HG03025 (cell line): ENCODE measurements around the gene SCP2.
A peak's percentile ranks its signal among the peaks of the same experiment; 100 is the strongest.
"Not testable (repeated sequence)": the region's sequence is repeated elsewhere in the genome, so short reads cannot be mapped to it uniquely, and the experiment has no call there.

Experiments
- ATAC-seq: cut with Tn5 transposase; IDR thresholded peaks from one replicate; pipeline ENCODE4 v1.9.1; 2021; ENCODE audit warnings: mild to moderate bottlenecking, moderate library complexity; ENCODE audit not compliant: unreplicated experiment, low FRiP score

The SCP2 gene

DNA sequence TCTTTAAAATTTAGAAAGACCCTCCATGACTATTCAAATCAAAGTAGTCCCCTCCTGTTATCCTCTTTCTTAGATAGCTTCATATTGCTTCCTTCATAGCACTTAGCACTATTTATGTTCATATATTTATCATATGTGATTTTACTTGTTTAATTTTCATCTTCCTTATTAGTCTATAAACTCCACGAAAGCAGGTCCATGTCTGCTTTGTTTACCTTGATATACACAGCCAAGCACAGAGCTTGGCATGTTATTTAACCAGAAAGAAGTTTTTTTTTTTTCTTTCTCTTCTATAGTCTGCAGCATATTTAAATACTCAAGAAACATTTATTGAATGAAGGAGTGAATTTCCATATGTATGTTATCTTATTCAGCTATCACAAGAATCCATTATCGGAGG lies 36.0 kb downstream of the SCP2 start:
- no peak for ATAC-seq

DNA sequence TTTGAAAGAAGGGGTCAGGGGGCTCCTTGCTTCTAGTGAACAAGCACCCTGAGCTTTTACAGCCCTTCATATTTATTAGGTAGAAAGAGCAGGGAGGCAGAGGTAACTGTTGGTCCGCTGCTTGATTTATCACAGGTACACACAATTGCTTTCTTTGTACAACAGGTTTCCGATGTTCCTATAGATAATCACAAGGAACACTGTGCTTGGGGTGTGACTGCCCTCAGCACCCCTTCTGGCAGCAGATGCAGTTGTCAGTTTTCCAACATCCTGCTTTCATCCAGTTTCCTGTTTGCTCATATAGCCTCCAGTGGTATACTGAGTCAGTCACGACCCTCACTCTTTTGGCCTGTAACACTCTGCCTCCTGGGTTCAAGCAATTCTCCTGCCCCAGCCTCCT lies 40.6 kb downstream of the SCP2 start:
- ATAC-seq, result no peak

- ATAC-seq, result not testable (repeated sequence)
Measured at GRCh38 chr1:52969234-52969633, 42.2 kb downstream of the SCP2 start.

- no peak for ATAC-seq
Measured at GRCh38 chr1:52970149-52970548, 43.1 kb downstream of the SCP2 start.

GRCh38 chr1:52973841-52974240 lies 46.8 kb downstream of the SCP2 start:
- ATAC-seq, result no peak

DNA sequence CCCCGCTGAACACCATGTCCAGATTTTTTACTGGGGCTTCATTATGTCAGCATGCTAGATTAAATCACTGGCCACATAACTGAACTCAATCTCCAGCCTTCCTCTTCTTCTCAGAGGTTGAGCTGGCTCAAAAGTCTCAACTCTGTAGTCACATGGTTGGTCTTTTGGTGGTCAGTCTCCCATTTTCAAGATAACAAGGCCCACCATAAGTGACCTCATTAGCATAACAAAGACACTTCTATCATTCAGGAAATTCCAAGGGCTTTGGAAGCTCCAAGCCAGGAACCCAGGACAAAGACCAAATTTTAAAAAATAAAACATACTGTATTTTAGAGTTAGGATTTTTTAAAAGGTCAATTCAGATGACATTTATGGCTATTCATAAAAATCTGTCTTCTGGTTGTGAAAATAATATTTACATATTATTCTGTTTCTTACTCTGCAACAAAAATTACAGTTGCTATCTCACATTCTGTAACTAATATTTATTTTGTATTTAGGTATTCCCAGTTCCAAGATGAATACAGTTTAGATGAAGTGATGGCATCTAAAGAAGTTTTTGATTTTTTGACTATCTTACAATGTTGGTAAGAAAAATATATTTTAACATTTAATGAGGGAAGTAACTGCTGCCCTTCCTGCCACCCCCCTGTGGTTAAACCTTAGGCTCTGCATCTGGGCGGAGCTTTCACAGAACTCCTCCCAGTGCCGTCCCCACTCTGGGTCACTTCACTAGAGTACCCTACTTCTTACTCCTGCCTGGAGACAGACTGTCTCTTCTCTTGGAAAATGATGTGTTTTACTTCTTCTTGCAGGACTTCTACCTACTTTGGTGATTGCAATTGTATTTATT lies 49.3 kb downstream of the SCP2 start:
- ATAC-seq, result no peak

GRCh38 chr1:52978045-52978444 lies 51.0 kb downstream of the SCP2 start:
- no peak for ATAC-seq

GRCh38 chr1:52992733-52993132 lies 65.7 kb downstream of the SCP2 start:
- not testable (repeated sequence) for ATAC-seq

DNA sequence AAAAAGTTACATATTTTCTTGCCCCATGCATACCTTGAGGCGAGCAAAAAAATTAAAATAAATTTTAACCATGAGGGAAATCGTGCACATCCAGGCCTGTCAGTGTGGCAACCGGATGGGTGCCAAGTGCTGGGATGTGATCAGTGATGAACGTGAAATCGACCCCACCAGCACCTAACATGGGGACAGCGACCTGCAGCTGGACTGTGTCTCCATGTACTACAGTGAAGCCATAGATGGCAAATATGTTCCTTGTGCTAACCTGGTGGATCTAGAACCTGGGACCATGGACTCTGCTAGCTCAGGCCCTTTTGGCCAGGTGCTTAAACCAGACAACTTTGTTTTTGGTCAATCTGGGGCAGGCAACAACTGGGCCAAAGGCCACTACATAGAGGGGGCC lies 67.6 kb downstream of the SCP2 start:
- no peak for ATAC-seq

- no peak for ATAC-seq
Measured at GRCh38 chr1:52996653-52997052, 69.6 kb downstream of the SCP2 start.

GRCh38 chr1:53001128-53001527 lies 74.1 kb downstream of the SCP2 start:
- no peak for ATAC-seq

DNA sequence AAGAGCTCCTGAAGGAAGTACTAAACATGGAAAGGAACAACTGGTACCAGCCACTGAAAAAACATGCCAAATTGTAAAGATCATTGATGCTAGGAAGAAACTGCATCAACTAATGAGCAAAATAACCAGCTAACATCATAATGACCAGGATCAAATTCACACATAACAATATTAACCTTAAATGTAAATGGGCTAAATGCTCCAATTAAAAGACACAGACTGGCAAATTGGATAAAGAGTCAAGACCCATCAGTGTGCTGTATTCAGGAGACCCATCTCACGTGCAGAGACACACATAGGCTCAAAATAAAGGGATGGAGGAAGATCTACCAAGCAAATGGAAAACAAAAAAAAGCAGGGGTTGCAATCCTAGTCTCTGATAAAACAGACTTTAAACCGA lies 79.5 kb downstream of the SCP2 start:
- not testable (repeated sequence) for ATAC-seq

- not testable (repeated sequence) for ATAC-seq
Measured at GRCh38 chr1:53010247-53010646, 83.2 kb downstream of the SCP2 start.

- ATAC-seq, result no peak
Measured at GRCh38 chr1:53011175-53011574, 84.1 kb downstream of the SCP2 start.

DNA sequence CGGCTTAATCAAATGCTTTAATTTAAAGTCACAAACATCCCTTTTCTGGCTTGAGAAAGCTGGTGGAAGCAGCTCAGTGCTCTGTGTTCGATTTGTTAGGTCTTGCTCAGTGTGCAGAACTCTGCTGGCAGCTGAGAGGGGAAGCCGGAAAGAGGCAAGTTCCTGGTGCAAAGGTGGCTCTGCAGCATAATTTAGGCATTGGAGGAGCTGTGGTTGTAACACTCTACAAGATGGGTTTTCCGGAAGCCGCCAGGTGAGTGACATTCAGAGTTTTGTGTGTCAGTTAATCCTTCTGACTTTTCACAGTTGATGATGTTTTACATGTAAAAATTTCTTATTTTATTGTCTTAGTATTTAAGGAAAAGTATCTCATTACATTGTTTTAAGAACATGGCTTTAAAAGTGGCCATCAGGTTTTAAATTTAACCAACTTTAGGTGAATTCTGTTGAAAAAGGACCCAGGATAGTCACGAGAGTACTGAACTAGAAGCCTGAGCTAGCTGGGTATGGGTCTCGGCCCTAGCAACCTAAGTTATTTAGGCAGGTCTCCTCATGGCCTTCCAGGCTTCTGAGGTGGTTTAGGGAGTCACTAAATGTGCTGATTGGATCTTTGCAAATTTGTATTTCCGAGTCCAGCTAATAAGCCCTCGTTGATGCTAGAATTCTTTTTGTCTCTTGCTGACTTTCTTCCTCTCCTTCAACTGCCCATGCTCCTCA lies 87.9 kb downstream of the SCP2 start:
- ATAC-seq, result peak; percentile 64

- ATAC-seq, result no peak
Measured at GRCh38 chr1:53015508-53015860, 88.4 kb downstream of the SCP2 start.

- ATAC-seq, result no peak
Measured at GRCh38 chr1:53016705-53017104, 89.6 kb downstream of the SCP2 start.

GRCh38 chr1:53020588-53020987 lies 93.5 kb downstream of the SCP2 start:
- no peak for ATAC-seq

DNA sequence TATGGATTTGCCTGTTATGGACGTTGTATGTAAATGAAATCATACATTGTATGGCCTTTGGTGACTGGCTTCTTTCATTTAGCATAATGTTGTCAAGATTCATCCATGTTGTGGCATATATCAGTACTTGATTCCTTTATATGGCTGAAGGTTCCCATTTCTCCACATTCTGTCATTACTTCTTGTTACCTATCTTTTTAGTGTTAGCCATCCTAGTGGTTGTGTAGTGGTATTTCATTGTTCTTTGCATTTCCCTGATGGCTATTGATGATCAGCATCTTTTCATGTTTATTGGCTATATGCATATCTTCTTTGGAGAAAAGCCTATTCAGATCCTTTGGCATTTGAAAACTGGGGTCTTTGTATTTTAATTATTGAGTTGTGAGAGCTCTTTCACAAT lies 95.1 kb downstream of the SCP2 start:
- no peak for ATAC-seq

DNA sequence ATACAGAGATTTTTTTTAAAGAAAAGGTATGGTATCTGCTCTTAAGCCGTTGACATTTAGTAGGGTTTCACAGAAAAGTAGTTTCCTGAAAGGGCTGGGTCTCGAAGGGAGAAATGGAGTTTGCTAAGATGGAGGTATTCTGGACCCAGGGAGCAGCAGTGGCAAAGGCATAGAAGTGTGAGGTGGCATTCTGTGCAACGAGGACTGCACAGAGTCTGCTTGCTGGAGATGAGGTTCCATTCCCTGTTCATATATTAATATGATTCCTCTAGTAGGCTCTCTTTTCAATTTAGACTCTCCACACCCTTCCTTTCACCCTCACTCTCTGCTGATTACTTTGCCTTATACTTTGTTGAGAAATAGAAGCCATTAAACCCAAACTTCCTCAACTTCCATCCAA lies 96.5 kb downstream of the SCP2 start:
- no peak for ATAC-seq

DNA sequence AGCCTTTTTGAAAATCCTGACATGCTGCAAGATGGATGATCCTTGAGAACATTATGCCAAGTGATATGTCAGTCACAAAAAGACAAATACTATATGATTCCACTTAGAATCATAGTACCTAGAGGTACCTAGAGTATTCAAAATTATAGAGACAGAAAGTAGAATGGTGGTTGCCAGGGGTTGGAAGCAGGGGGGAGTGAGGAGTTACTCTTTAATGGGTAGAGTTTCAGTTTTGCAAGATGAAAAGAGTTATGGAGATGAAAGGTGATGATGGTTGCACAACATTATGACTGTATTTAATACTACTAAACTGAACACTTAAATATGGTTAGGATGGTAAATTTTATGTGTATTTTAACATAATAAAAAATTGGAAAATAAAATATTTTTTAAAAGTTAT lies 97.0 kb downstream of the SCP2 start:
- ATAC-seq, result no peak
